Dermis lymphatic vessel endothelial cell (primary cell): ENCODE data around the gene CEP250. TPM values are rescaled to one million over a fixed set of nuclear protein-coding genes. Genes with fewer than 3 reads are reported as not detected.

Experiments used
- total RNA-seq: library from RNA; depleted of rRNA; stranded (reverse); fragments of >200 nt; gene quantifications from 2 replicates; pipeline ENCODE4 v1.2.1, GENCODE V29; 2014

Gene CEP250, protein sequence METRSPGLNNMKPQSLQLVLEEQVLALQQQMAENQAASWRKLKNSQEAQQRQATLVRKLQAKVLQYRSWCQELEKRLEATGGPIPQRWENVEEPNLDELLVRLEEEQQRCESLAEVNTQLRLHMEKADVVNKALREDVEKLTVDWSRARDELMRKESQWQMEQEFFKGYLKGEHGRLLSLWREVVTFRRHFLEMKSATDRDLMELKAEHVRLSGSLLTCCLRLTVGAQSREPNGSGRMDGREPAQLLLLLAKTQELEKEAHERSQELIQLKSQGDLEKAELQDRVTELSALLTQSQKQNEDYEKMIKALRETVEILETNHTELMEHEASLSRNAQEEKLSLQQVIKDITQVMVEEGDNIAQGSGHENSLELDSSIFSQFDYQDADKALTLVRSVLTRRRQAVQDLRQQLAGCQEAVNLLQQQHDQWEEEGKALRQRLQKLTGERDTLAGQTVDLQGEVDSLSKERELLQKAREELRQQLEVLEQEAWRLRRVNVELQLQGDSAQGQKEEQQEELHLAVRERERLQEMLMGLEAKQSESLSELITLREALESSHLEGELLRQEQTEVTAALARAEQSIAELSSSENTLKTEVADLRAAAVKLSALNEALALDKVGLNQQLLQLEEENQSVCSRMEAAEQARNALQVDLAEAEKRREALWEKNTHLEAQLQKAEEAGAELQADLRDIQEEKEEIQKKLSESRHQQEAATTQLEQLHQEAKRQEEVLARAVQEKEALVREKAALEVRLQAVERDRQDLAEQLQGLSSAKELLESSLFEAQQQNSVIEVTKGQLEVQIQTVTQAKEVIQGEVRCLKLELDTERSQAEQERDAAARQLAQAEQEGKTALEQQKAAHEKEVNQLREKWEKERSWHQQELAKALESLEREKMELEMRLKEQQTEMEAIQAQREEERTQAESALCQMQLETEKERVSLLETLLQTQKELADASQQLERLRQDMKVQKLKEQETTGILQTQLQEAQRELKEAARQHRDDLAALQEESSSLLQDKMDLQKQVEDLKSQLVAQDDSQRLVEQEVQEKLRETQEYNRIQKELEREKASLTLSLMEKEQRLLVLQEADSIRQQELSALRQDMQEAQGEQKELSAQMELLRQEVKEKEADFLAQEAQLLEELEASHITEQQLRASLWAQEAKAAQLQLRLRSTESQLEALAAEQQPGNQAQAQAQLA (N-terminal part only)
- total RNA-seq: 10.2 and 17.3 TPM in 2 replicates

DNA sequence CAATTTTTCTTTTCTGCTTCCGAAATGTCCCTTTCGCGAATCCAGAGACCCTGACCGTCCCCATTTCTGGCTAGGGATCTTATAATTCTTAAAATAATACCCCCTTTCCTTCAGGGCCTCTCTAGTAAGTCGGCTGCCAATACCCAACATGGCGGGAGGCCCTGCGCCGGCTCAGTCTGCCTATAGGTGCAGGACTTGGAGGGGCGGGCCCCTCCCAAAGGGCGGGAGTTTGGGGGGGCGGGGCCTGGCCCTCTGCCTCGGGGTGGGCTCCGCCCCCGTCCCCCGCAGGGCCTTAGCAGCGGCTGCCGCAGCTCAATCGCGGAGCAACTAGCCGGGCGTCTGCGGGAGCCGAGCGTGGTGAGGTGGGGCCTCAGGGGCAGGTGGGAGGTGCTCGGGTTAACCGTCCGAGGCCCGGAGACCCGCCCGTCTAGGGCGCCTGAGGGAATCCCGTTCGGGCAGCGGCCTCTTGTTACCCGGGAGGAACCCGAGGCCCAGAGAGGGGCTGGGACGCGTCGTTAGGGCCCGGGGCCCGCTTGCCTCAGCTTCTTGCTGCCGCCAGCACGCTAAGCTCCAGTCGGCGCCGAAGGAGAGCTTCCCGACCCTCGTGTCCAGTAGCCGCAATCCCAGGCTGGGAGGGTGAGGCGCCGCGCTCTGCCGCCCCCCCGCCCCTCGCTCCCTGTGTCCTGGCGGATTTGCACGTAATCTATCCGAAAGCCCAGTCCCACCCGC, at the start of gene CEP250:
CEP250 (plus strand) TSS at position 718 of the 729 bp plus-strand sequence. CDS start 6,770 bp downstream, outside the sequence.

GRCh38 chr20:35529552-35529951, 74.2 kb downstream of the CEP250 start, which contains the start of gene C20orf173:
Gene C20orf173 (minus strand): TSS chr20:35529652. CDS start chr20:35529373, 279 bp downstream.

GRCh38 chr20:35541783-35542662, 86.6 kb downstream of the CEP250 start, which contains the start of gene ERGIC3:
Gene ERGIC3 (plus strand): TSS chr20:35542078. CDS start chr20:35542098, 20 bp downstream.

Other genes starting within 250 kb of the CEP250 start
- gene MMP24, start 228.9 kb upstream of the CEP250 start, total RNA-seq: 0.09 and 0.11 TPM in 2 replicates
- gene MMP24OS, start 177.5 kb upstream of the CEP250 start, total RNA-seq: 4.9 and 5.3 TPM in 2 replicates
- gene EIF6, start 170.8 kb upstream of the CEP250 start, total RNA-seq: 143 and 153 TPM in 2 replicates
- under 0.01 TPM in 1 of 2 replicates, not detected in the other for gene FAM83C, start 163.2 kb upstream of the CEP250 start, total RNA-seq
- gene UQCC1, start 43.6 kb upstream of the CEP250 start, total RNA-seq: 19.7 and 25.9 TPM in 2 replicates
- gene GDF5, start 17.4 kb upstream of the CEP250 start, total RNA-seq: not detected in 2 replicates
- not detected in 2 replicates for gene C20orf173, start 74.1 kb downstream of the CEP250 start, total RNA-seq
- 358 and 363 TPM in 2 replicates for gene ERGIC3, start 86.5 kb downstream of the CEP250 start, total RNA-seq
- gene SPAG4, start 160.2 kb downstream of the CEP250 start, total RNA-seq: 14.5 and 21.6 TPM in 2 replicates
- gene CPNE1, start 209.3 kb downstream of the CEP250 start, total RNA-seq: 83.7 and 123 TPM in 2 replicates
- 43.7 and 55.0 TPM in 2 replicates for gene RBM12, start 209.3 kb downstream of the CEP250 start, total RNA-seq
- gene NFS1, start 243.8 kb downstream of the CEP250 start, total RNA-seq: 6.5 and 15.7 TPM in 2 replicates
- 191 and 337 TPM in 2 replicates for gene ROMO1, start 243.8 kb downstream of the CEP250 start, total RNA-seq